Measurements from ENCODE around the gene CABLES2.

CABLES2 gene

DNA sequence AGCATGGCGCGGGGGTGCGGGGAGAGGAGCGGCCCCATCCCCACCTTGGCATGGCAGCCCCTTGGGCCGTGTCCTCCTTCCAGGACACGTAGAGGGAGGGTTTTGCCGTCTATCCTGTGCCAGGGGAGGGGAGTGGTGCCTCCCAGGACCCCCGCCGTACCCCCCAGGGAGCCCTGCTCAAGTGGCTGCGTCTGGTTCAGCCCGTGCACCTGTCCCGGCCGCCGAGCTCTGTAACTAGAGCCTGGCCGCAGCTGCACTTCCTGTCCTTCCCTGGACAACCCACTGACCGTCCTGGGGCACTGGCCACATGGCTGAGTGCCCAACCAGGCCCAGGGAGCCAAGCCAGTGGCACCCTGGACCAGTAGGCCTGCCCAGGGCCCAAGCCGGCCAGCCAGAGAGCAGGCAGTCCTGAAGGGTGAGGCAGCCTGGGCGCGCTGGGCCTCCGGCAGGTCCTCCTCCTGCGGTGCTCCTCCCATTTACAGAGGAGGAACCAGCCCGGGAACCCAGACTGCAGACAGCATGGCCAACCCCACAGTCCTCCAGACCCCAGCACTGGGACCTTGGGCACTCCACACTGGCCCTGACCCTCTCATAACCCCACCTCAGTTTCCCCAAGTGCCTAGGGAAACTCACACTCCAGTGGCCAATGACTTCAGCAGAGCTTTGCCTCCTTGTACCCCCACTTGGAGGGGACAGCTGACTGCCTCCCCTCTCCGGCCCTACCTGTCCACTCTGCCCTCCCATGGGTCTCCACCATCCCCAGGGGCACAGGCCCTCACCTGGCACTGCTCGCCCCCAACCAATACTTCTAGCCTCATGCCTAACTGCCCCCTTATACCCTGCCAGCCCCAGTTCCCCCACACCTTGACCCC is 48.7 kb downstream of the CABLES2 start:
- no peak for DNase-seq

DNA sequence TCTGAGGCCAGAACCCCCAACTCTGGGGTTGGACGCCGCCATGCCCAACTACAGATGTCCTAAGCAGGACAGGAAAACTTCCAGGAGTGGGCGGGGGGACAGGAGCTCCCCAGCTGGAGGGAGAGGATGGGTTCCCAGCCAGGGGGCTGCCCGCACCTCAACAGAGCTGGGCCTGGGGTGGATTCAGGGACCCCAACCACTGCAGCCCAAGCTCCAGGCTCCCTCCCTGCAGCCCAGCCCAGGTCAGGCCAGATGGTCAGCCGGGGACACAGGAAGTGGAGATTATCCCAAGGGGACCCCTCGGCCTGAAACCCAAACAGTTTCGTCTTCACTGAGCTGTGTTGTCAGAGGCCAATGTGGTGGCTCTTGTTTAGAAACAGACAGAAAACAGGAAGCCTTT is 49.4 kb downstream of the CABLES2 start:
- no peak for DNase-seq

DNA sequence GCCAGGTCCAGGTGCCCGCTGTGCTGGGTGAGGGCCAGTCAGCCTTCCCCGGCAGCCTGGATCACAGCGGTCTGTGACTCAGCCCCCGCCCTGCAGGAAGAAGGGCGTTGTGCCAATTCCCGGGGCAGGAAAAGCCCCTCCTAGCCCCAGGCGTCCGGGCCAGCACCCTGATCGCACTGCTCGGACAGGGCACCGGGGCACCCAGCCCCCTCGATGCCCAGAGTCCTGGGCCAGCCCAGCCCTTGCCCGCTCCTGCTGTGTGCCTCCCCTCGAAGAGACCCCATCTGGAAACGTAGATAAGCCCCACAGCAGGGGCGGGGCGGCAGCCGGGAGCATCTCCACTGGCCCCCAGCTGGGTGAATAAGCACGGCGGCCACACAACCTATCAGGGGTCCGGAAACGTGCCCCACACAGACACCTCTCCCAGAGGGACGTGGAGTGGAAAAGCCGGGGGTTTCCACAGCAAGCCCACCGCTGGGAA is 49.9 kb downstream of the CABLES2 start:
- no peak for DNase-seq

DNA sequence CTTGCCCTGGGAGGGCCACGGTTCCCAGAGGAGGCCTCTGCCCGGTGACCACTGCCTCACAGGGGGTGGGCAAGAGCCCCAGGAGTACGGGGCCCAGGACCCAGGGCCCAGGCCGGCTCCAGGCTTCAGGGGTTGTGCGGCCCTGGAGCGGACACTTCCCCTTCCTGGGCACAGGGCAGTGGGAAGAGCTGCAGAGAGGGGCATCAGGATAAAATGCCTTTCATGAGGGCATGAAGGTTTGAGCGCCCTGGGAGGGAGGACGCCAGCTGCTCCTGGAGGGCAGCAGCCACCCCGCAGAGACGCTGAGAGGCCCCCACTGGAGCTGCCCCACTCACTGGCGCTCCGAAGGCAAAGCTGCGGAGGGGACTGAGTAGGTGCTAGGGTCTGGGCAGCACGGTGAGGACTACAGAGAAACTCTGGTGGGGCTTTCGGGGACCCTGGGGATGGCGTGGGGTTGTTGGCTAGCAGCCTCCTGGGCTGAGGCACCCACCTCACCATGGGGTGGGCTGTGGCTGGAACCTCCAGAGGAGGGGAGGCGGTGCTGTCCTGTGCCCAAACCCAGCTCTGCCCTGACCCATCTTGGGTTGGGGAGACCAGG is 50.4 kb downstream of the CABLES2 start:
- no peak for DNase-seq

DNA sequence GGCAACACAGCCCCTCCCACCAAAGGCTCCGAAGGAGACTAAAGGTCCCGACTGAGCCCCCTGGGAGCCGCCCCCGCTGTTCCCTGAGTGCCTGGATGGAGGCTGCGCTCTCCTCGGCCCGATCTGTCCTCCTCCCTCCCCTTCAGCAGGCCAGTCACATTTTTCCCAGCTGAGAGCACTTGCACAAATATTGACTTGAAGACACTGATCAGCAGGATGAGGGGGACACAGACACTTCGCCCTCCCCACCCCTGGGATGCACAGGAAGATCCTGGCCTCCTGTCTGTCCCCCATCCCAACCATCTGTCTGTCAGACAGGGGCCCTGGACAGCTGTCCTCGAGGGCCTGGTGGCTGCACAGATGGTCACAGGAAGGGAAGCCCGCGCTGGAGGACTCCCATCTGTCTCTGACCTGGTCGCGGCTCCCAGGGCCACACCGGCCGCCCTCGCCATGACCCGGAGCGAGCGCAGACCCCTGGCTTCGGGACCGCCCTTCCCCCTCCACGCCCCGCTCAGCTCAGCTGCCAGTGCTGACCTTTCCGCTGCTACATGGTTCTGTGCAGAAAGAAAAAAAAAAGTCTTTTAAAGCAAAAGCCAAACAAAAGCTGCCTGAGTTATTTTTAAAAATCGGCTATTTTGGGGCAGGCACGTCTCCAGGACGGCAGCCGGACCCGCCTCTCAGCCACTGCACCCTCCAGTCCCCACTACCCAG is 51.1 kb downstream of the CABLES2 start:
- no peak for DNase-seq

DNA sequence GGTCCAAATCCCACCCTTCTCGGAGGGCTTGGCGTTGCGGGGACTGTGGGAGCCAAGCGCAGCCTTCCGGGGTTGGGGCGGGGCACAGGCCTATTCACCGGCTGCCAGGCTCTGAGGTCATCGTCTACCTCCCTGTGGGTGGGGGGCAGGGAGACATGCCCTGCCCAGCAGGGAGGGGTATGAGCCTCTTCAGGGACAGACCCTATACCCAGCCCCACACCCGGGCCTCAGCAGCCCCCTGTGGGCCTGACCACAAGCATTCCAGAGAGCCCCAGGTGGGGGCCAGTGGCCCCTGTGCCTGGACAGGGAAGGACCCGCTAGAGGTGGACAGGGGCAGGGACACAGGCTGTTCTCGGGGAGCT is 51.6 kb downstream of the CABLES2 start:
- no peak for DNase-seq

DNA sequence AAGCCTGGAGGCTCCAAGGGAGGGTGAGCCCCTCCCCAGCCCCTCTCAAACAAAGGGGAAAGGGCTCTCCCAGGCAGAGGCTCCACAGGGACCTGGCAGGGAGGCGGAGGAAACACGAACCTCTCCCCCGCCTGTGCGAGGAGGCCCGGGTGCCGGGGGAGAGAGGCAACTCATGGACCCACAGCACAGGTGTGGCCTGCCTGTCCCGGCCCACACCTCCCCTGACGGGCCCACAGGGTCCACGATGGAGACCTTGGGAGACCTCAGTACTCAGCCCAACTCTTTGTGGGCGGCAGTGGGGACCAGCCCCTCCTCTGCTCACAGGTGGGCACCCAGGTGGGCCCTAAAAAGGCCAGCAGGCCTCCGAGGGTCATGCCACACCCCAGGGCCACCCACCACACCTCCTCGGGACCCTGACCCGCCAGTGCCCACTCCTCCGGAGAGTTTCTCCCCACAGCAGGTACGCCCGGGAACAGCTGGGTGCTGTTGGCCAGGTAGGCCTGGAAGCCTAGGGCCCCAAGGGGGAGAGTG is 52.2 kb downstream of the CABLES2 start:
- DNase-seq, result no peak

DNA sequence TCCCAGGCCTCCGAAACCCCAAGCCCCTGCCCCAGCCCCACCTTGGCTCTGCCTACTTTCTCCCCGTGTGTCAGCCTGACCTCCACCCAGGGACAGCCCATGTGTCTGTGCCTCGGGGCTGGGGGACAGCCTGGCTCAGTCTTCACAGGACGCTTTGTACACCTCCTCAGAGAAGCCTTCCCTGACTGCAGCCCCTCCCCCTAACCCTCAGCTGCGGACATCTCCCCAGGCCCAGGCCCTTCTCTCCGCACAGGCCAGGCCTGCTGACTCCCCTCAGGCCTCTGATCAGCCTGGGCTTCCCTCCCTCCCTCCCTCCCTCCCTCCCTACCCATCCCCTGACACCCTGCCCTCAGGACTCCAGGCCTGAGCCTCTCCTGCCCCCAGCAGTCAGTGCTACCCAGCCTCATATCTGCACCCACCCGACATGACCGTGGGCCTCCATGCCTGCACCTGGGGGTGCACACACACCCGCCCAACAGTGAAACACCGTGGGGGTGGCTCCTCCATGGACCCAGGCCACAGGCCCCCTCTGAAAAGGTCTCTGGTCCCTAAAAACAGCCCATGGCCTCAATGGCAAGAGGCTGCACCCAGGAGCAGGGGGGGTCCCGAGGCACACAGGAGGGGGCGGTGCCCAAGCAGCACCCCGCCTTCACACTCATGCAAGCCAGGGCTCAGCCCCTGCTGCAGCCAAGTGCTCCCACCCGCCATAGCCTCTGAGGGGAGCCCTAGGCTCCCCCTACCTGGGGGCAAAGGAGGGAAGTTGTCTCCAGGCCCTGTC is 52.9 kb downstream of the CABLES2 start:
- DNase-seq, result no peak

DNA sequence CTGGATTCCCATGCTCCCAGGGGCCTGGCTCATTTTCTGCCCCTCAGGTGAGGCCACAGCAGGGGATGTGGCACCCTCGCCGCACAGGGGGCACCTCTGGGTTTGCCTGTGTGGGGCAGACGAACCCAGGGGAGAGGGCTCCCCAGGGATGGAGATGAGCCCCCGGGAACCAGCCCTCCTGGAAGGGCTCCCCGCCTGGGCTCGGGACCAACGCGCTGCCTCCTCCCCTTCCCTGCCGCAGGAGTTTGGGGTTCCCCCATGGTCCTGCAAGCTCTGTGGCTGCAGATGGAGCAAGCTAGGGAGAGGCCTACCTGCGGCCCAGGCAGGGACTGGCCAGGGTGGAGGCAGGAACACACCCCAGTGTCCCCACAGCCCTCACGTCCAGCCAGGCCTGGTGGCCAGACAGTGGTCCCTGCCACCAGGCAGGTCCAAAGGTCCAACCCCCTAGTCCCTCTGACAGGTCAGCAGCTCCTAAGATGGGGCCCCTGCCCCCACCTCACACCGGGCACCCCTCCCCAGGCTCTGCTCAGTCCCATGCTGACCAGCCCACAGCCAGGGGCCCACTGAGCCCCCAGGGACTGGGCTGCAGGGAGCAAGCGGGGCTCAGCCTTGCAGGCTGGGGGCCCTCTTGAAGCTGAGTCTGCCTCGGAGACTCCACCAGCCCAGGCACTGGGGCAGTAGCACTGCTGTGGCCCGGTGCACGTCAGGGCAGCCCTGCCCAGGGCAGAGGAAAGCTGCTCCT is 53.6 kb downstream of the CABLES2 start:
- no peak for DNase-seq

DNA sequence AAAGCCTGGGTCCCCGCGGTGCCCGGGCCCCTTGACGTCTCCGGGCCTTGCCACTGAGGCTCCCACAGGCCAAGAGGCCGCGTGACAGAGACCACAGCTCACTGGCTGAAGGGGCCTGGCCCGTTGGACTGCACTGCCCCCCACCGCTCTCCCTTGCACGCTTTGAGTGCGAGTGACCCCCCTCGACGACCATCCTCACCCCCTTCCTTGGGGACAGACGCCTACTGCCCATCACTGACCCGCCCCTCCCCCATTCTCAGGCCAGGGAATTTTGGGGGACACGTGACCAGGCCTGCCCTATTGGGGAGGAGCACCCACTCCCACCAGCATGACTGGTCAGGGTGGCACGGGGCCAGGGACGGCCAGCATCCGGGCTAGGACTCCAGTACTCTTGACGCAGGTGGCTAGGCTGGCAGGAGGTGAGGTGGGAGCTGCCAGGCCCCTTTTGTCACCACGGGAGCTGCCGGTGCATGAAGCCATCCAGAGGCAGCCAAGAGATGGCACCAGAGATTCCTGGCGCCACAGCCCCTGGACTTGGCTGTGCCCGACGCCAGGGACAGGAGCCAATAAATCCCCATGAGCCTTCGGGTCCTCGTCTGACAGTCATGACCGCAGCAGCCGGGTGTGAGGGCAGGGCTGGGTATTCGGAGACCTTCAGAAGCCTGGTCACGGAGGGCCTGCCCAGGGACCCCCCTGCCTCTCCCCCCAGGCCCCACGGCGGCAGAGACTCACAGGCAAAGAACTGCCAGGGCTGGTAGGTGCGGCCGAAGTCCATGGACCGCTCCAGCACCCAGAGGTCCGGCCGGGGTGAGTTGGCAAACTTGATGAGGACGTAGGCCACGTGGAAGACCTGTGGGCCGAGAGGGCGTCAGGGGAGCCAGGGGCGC is 54.4 kb downstream of the CABLES2 start:
- DNase-seq, result no peak

DNA sequence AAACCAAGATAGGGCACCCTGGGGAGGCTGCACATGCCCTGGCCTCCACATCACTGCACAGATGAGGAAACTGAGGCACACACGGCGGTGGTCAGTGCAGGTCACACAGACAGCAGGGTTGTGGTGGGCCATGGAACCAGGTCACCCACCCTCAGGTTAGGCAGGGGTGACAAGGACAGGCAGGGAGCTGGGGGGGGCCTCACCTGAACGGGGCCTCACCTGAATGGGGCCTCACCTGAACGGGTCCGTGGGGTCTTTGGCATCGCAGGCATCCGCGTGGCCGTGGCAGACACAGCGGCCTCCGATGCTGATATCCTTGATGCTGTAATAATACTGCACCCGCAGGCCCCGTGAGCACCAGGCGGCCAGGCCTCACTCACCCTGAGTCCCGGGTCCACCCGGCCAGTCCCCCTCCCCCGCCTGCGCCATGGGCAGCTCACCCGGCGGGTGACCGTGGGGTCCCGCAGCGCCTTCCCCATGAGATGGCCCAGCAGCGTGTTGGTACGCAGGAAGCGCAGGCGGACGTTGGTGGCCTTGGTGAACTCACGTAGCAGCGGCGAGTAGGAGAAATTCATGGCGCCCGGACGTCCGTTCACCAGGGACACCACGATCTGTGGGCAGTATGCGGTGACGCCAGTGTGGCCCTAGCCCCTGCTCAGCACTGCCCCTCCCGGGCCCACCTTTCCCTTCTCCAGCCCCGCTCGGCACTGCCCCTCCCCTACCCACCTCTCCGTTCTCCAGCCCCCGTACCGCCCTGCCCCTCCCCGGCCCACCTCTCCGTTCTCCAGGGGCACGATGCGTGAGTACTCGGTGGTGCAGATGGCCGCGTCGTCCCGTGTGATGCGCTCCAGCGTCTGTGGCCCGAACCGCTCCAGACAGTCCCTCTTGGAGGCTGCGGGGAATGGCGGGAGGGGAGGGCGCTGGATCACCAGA is 55.4 kb downstream of the CABLES2 start:
- no peak for DNase-seq

DNA sequence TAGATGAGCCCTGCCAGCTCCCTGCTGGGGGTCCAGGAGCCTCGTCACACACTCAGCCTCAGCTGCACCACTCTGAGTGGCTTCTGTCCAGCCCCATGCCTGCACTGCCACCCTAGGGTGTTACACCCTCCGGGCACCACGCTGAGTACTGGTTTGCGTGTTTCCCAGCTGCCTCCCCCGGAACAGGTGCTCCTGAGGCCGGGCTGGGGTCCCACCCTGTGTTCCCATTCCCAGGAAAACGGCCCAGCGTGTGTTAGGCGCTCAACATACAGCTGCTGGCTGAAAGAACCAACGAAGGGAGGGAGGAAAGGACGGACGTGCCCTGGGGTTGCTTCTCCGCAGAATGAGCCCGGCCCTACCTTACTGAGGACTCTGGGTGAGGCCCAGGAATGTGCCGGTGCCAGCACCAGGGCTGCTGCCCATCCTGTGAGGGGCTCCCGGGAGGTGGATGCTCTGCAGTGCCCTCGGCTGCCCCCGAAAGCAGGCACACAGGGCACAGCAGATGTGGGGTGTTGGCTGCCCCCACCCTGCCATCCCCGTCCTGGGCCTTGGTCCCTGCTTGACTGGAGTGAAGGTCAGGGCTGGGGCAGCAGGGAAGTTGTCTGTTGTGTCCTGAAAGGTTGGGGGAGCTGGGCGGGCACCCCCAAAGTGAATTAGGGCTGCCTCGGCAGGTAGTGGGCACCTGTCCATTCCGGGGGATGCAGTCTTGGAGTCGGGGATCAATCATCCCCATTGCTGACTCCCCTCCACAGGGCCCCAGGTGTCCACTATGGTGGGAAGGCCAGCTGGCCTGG is 56.3 kb downstream of the CABLES2 start:
- DNase-seq, result no peak

DNA sequence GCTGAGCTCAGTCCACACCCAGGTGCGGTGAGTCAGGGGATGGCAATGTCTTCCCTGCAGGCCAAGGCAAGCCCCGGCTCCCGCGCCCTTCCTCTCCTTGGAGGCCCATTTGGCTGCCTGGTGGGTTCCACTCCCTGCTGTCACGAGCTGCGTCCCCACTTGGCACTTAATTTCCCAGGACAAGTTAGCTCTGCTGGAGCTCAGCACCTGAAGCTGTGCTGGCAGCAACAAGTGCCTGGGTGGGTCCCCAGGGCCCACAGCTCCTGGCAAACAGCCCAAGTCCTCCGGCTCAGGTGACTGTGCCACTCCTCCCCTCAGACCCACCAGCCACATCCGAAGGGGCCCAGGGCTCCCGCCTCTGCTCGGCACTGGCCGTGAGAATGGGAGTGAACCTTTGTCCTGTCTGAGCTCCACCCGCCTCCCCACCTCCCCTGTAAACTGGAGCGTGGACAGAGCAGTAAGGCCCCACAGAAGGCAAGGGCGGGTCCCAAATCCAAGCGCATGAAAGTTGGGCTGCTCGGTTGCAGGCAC is 56.9 kb downstream of the CABLES2 start:
- no peak for DNase-seq

DNA sequence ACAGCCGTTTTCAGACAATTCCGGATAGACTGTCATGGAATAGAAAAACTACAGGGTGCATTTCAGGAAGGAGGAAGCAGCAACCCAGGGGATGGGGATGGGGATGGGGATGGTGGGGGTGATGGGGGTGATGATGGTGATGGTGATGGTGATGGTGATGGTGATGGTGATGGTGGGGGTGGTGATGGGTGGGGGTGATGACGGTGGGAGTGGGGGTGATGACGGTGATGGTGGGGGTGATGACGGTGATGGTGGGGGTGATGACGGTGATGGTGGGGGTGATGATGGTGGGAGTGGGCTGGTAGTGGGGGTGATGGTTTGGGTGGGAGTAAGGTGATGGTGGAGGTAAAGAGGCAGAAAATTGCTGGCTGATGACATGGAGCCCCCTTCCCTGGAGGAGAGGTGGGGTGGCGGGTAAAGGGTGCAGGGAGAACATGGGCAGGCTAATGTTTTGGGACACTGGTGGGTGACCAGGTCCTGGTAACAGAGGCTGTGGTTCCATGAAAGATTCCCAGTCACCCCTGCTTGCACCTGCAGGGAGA is 57.5 kb downstream of the CABLES2 start:
- DNase-seq, result no peak

DNA sequence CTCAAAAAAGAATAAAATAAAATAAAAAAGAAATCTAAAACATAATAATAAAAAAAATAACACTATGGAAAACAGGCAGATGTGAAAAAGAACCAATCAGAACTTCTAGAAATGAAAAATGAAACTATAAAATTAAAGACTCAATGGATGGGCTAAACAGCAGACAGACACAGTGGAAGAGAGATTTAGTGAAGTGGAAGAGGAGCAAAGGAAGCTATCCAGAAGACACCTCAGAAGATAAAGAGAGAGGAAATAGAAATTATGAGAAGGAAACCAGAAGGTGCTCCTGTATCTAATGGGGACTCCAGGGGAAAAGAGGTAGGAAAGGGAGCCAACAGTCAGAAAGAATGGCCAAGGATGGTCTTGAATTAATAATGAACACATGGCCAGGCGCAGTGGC is 58.5 kb downstream of the CABLES2 start:
- DNase-seq, result no peak

DNA sequence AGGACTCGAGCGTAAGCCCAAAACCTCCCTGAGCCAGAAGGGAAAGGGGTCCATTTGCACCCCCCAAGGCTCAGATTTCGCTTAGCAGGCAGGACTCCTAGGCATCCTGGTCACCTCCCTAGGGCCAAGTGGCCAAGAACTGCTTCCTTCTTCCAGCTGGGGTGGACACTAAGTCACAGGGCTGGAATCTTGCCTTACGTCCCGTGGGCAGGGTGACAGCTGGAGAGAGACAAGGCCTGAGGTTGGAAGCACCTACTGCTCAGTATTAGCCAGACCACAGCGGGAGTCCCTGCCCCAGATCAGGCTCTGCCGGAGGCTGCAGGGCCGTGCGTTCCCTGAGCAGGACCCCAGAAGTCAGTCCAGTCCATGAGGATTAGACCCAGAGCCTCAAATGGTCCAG is 59.6 kb downstream of the CABLES2 start:
- DNase-seq, result no peak

DNA sequence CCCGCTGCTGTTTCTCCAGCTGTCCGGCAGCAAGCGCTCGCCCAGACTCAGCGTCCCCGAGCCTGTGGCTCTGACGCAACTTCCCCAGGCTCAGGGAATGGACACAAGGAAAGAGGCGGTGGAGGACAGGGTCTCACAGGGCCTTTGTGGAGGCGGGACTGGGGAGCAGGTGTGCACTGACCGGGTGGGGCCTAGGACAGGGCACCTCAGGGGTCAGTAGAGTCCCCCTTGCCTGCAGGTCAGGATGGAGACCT is 60.0 kb downstream of the CABLES2 start:
- DNase-seq, result no peak

DNA sequence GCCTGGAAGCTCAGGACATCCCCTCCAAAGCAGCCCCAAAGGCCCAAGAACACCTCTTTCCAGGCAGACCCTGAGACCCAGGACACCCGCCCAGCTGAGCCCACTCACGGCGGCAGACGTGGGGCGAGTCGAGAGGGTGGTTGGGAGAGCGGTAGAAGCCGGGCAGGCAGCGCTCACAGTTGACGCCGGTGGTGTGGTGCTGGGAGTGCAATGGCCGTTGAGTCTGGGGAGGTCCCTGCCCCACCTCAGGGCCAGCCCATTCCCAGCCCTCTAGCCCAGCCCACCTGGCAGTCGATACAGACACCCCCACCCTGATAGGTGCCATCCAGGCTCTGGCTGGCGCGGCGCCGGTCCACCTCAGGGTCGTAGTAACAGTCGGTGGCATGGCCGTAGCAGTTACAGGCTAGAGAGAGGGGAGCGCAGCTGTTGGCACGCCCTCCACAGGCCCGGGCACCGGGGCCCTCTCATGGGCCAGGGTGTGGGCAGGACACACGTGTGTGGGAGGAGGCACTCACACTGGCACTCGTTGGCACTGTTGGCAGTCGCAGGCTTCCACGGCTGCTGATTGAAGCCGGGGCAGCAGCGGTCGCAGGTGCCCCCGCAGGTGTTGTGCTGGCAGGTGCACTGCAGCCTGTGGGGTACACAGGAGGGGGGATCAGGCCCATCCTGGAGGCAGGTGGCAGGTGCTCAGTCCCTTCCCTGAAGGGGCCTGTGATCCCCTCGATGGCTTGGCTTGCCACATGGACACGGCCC is 60.5 kb downstream of the CABLES2 start:
- DNase-seq, result no peak

Data from suppressor macrophage (primary cell).